ENCODE results near the gene KCTD18. TPM values are rescaled to one million over a fixed set of nuclear protein-coding genes. Genes with fewer than 3 reads are reported as not detected.

The KCTD18 gene
- total and polyA plus RNA-seq, 2 experiments from 2014 or later, result 15.6 to 27.7 TPM

DNA sequence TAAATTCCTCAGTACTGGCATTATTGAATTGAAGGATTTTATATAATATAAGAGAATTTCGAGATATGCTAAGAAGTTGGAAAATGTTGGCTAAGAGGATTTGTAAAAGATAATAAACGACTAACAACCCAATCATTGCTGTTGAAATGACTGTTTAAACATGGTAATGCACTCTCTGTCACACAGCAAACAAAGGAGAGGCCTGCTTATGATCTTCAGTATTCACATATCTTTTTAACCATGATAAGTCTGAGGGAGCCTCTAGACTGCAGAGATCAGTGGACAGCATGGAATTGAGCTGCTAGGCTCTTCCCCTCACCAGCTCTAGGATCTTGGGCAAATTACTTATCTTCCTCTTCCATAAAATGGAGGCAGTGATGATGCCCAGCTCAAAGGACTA lies 2.7 kb downstream of the KCTD18 start:
- TF ChIP-seq EZH2 (IDR thresholded peaks at IDR 0.05; ENCODE audit: insufficient read depth, poor library complexity, severe bottlenecking), result no peak
- no peak for TF ChIP-seq EZH2phosphoT487 (IDR thresholded peaks at IDR 0.05; ENCODE audit: insufficient read depth, low read depth)
- Histone ChIP-seq H3K36me3 (ENCODE audit: low read depth) (peaks cover 9% of the 10 kb centered on the region; the same call in 1 of the 2 replicates), H3K27me3 (replicated peaks; ENCODE audit: insufficient read depth) (no peaks in the 10 kb centered on the region), H3K9me2 (ENCODE audit: insufficient read depth) (no peaks in the 10 kb centered on the region), H2AFZ (no peak overlapping the region), H4K20me1 (ENCODE audit: insufficient read depth) (no peaks in the 10 kb centered on the region), H3K79me2 (ENCODE audit: insufficient read depth) (peaks cover 23% of the 10 kb centered on the region), H3K4me2 (ENCODE audit: unreplicated experiment) (no peak overlapping the region), H3K4me3 (no peak overlapping the region), H3K9ac (no peak overlapping the region), H3K27ac (no peak overlapping the region), H3K4me1 (ENCODE audit: insufficient read depth) (no peaks in the 10 kb centered on the region; the same call in 1 of the 2 replicates), H3F3A (ENCODE audit: insufficient read depth) (no peaks in the 10 kb centered on the region), H3K9me3 (ENCODE audit: low read depth) (no peaks in the 10 kb centered on the region)
- no peak for DNase-seq
- in situ Hi-C loops (cut with MboI), result no loop called here
- WGBS, 2 experiments (ENCODE audit: low coverage in 1 of 2, low lambda C conversion rate in 2 of 2, missing lambda C conversion rate in 2 of 2), result 91 to 95% methylated on average over 2 of the region's 2 CpGs

DNA sequence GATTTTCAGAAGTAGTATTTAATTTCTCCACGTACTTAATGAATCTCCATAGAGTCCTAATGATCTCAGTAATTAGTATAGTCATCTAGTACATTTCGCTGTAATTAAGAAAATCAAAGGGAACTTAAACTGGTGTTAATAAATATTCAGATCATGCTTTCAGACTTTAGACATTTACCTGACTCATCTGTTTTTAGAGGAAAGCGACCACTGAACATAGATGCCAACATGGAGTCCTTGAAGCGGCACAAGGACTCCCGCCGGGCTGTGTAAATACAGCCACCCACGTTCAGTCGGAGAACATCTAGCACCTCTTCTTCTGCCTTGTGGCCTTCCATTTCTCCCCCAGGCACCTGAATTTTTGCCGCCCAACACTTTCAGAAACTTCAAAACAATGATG lies 3.2 kb downstream of the KCTD18 start:
- in situ Hi-C loops (cut with MboI), result no loop called here
- peaks cover 23% of the 10 kb centered on the region for H3K79me2 ChIP-seq (ENCODE audit: insufficient read depth)
- no peak overlapping the region for H3K4me2 ChIP-seq (ENCODE audit: unreplicated experiment)
- H3K4me3 ChIP-seq, result no peak overlapping the region
- no peaks in the 10 kb centered on the region for H3K9me3 ChIP-seq (ENCODE audit: low read depth)
- DNase-seq, result no peak
- no peaks in the 10 kb centered on the region; the same call in 1 of the 2 replicates for H3K4me1 ChIP-seq (ENCODE audit: insufficient read depth)
- H3K27ac ChIP-seq, result no peak overlapping the region
- H3F3A ChIP-seq (ENCODE audit: insufficient read depth), result no peaks in the 10 kb centered on the region
- H3K27me3 ChIP-seq (replicated peaks; ENCODE audit: insufficient read depth), result no peaks in the 10 kb centered on the region
- H3K9ac ChIP-seq, result no peak overlapping the region
- 94 to 95% methylated on average over 9 of the region's 9 CpGs for WGBS, 2 experiments (ENCODE audit: low coverage in 1 of 2, low lambda C conversion rate in 2 of 2, missing lambda C conversion rate in 2 of 2)
- peaks cover 9% of the 10 kb centered on the region; the same call in 1 of the 2 replicates for H3K36me3 ChIP-seq (ENCODE audit: low read depth)
- no peaks in the 10 kb centered on the region for H4K20me1 ChIP-seq (ENCODE audit: insufficient read depth)
- no peak for TF ChIP-seq EZH2 (IDR thresholded peaks at IDR 0.05; ENCODE audit: insufficient read depth, poor library complexity, severe bottlenecking)
- no peak for TF ChIP-seq EZH2phosphoT487 (IDR thresholded peaks at IDR 0.05; ENCODE audit: insufficient read depth, low read depth)
- no peak overlapping the region for H2AFZ ChIP-seq
- H3K9me2 ChIP-seq (ENCODE audit: insufficient read depth), result no peaks in the 10 kb centered on the region

DNA sequence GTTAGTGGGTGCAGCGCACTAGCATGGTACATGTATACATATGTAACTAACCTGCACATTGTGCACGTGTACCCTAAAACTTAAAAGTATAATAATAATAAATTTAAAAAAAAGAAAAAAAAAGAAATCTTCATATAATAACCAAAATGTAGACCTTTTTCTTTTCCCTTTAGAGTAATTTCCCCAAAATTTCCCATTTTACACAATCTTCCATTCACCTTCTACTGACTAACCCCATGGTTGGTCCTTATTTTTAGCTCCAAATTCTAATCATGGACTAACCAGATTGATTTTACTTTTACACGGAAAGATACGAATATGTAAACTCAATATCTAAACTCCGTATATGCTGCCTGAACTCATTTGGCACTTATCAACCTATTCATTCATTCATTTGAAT lies 7.7 kb downstream of the KCTD18 start:
- H3K36me3 ChIP-seq (ENCODE audit: low read depth), result peaks cover 9% of the 10 kb centered on the region; the same call in 1 of the 2 replicates
- WGBS, 2 experiments (ENCODE audit: low coverage in 1 of 2, low lambda C conversion rate in 2 of 2, missing lambda C conversion rate in 2 of 2), result 96% methylated on average over 5 of the region's 5 CpGs
- H3K9ac ChIP-seq, result no peak overlapping the region
- H3K4me3 ChIP-seq, result no peak overlapping the region
- H4K20me1 ChIP-seq (ENCODE audit: insufficient read depth), result no peaks in the 10 kb centered on the region
- no peaks in the 10 kb centered on the region for H3K9me3 ChIP-seq (ENCODE audit: low read depth)
- peaks cover 1% of the 10 kb centered on the region; the same call in 1 of the 2 replicates for H3K79me2 ChIP-seq (ENCODE audit: insufficient read depth)
- no peak overlapping the region for H3K27ac ChIP-seq
- no peaks in the 10 kb centered on the region for H3K4me1 ChIP-seq (ENCODE audit: insufficient read depth)
- no peak overlapping the region for H3K4me2 ChIP-seq (ENCODE audit: unreplicated experiment)
- TF ChIP-seq EZH2phosphoT487 (IDR thresholded peaks at IDR 0.05; ENCODE audit: insufficient read depth, low read depth) (no peak), EZH2 (IDR thresholded peaks at IDR 0.05; ENCODE audit: insufficient read depth, poor library complexity, severe bottlenecking) (no peak)
- H3F3A ChIP-seq (ENCODE audit: insufficient read depth), result peaks cover 12% of the 10 kb centered on the region
- H3K9me2 ChIP-seq (ENCODE audit: insufficient read depth), result no peaks in the 10 kb centered on the region
- in situ Hi-C loops (cut with MboI), result no loop called here
- DNase-seq, result no peak
- no peaks in the 10 kb centered on the region for H3K27me3 ChIP-seq (replicated peaks; ENCODE audit: insufficient read depth)
- H2AFZ ChIP-seq, result no peak overlapping the region

DNA sequence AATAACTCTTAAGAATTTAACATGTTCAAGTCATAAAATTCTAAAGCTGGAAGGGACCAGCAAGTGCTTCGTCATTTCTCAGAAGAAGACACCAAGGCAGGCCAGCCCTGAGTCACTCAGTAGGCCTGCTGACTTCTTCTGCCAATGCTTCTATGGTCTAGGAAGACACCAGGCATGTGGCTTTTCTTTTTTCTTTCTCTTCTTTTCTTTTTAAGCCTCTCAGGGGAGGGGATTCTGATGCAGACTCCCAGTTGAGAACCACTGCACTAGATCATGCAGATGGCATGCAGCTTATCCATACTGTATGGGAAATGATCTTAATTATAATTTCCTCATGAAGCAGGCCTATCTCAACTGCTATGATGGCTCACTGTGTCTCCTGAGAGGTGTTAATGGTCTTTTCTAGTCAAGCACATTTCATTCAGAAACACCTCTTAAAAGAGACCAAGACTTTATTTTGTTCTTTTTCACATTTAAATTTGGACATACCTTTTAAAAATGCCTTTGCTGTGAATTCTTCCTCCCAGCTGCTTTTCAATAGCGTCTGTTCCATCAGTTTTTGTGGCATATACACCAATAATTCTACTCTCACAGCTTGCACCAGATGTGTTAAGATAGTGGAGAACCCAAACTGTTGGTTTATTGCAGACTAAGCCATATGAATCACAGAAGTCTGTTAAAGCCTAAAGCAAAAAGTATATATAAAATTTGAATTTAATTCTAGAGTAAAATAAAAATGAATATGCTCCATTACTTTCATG lies 11.3 kb downstream of the KCTD18 start:
- Histone ChIP-seq H3K36me3 (ENCODE audit: low read depth) (peaks cover 14% of the 10 kb centered on the region; the same call in 1 of the 2 replicates), H2AFZ (no peak overlapping the region), H3K9ac (no peak overlapping the region), H3K27ac (peak overlapping the region; percentile 13; the same call in 1 of the 2 replicates), H3K4me3 (no peak overlapping the region), H3K4me1 (ENCODE audit: insufficient read depth) (no peaks in the 10 kb centered on the region), H3K9me2 (ENCODE audit: insufficient read depth) (no peaks in the 10 kb centered on the region), H3K27me3 (replicated peaks; ENCODE audit: insufficient read depth) (no peaks in the 10 kb centered on the region), H3F3A (ENCODE audit: insufficient read depth) (peaks cover 12% of the 10 kb centered on the region), H4K20me1 (ENCODE audit: insufficient read depth) (no peaks in the 10 kb centered on the region), H3K79me2 (ENCODE audit: insufficient read depth) (no peaks in the 10 kb centered on the region), H3K9me3 (ENCODE audit: low read depth) (no peaks in the 10 kb centered on the region), H3K4me2 (ENCODE audit: unreplicated experiment) (no peak overlapping the region)
- in situ Hi-C loops (cut with MboI), result no loop called here
- WGBS, 2 experiments (ENCODE audit: low coverage in 1 of 2, low lambda C conversion rate in 2 of 2, missing lambda C conversion rate in 2 of 2), result 52 to 55% methylated on average over 2 of the region's 2 CpGs
- peak; percentile 61 for DNase-seq
- TF ChIP-seq EZH2 (IDR thresholded peaks at IDR 0.05; ENCODE audit: insufficient read depth, poor library complexity, severe bottlenecking) (no peak), EZH2phosphoT487 (IDR thresholded peaks at IDR 0.05; ENCODE audit: insufficient read depth, low read depth) (no peak)
